H1 (cell line): ENCODE results near the gene BEST2. TPM values are rescaled to one million over a fixed set of nuclear protein-coding genes. Genes with fewer than 3 reads are reported as not detected.

Experiments used
- BACH1 ChIP-seq: IDR thresholded peaks from 2 replicates; pipeline ENCODE4 v1.6.1; 2012; ENCODE audit warnings: low read length, improper control_type of control experiment
- CBX8 ChIP-seq: fragments of 300-800, 300-1000 bp; sonication (generic); IDR thresholded peaks from 2 replicates; pipeline ENCODE4 v1.7.1; 2016; ENCODE audit warnings: low read depth, low read length, borderline replicate concordance
- GTF2F1 ChIP-seq: IDR thresholded peaks from 2 replicates; pipeline ENCODE4 v1.6.1; 2012; ENCODE audit warnings: low read depth, low read length, improper control_type of control experiment, borderline replicate concordance
- RBBP5 ChIP-seq: IDR thresholded peaks from 2 replicates; pipeline ENCODE4 v1.7.1; 2012; ENCODE audit warnings: low read depth, mild to moderate bottlenecking, inconsistent platforms, low read length, moderate library complexity, borderline replicate concordance
- polyA plus RNA-seq, 7 experiments: library from polyadenylated mRNA; depleted of rRNA in 3 of 7; stranded (reverse) in 5 of 7; unstranded in 2 of 7; fragments of >200 nt in 5 of 7; fragments of 200-250 nt in 2 of 7; gene quantifications; 1 replicate in 5 of 7; 2 replicates in 1 of 7; 4 replicates in 1 of 7; pipeline versions ENCODE4 v1.2.1 to v1.2.3, GENCODE V29; 2011 to 2013; ENCODE audit warnings: missing spikeins in 2 of 7, mixed read lengths in 2 of 7
- total RNA-seq: library from RNA; stranded (reverse); fragmentation: NEBNext Ultra II Directional; extraction: Animal tissue kit (Norgen Biotek cat#: 25700); gene quantifications from 2 replicates; pipeline ENCODE4 v1.2.1, GENCODE V29; 2021

The BEST2 gene
- total and polyA plus RNA-seq, 2 of the 8 experiments (the other 6 are each of a cell fraction or from before 2014, with no cell fraction given) = 4.6 to 7.3 TPM

GRCh38 chr19:12793290-12794195, 42.0 kb downstream of the BEST2 start (continued):
- TF ChIP-seq GTF2F1 = no peak
- TF ChIP-seq RBBP5 = no peak; the same call in 1 of the 2 replicates
- TF ChIP-seq BACH1 = no peak
- no peak for TF ChIP-seq CBX8
- TF ChIP-seq, all 59 proteins: peak for 21
